ENCODE results near the gene ASTN1. TPM values are rescaled to one million over a fixed set of nuclear protein-coding genes. Genes with fewer than 3 reads are reported as not detected.

ASTN1 gene
- total RNA-seq, 1 donor from 2014 or later = not detected

- Mint-ChIP-seq H3K27me3 (no peaks in the 10 kb centered on the region), H3K4me3 (no peak overlapping the region), H3K27ac (no peak overlapping the region), H3K36me3 (ENCODE audit: low read depth) (no peaks in the 10 kb centered on the region), H3K9me3 (no peaks in the 10 kb centered on the region), H3K4me1 (no peaks in the 10 kb centered on the region)
- no peak for DNase-seq
- intact Hi-C loops (cut with micrococcal nuclease) = no loop called here
Observed at GRCh38 chr1:176852124-176852523, 312.4 kb downstream of the ASTN1 start.

- no peaks in the 10 kb centered on the region for H3K36me3 Mint-ChIP-seq (ENCODE audit: low read depth)
- no peaks in the 10 kb centered on the region for H3K9me3 Mint-ChIP-seq
- DNase-seq = no peak
- no peaks in the 10 kb centered on the region for H3K4me1 Mint-ChIP-seq
- intact Hi-C loops (cut with micrococcal nuclease) = no loop called here
- H3K27ac Mint-ChIP-seq = no peak overlapping the region
- no peak overlapping the region for H3K4me3 Mint-ChIP-seq
- H3K27me3 Mint-ChIP-seq = no peaks in the 10 kb centered on the region
Observed at GRCh38 chr1:176850871-176851270, 313.6 kb downstream of the ASTN1 start.

DNA sequence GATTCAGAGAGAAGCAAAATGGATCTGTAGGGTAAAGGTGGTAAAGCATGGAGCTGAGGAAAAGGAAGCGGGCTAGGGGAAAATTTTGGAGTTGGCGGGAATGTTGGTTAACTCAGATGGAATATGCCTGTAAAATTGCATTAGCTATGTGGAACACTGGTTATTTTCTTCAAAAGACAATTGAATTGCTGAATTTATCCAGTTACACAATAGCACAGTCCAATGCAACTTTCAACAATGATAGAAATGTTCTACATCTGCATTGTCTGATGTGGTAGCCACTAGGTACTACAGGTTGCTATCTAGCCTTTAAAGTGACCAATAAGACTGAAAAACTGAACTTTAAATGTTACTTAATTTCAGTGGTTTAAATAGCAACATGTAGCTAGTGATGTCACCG, 315.2 kb downstream of the ASTN1 start:
- no peak overlapping the region for H3K27ac Mint-ChIP-seq
- intact Hi-C loops (cut with micrococcal nuclease) = no loop called here
- H3K9me3 Mint-ChIP-seq = no peaks in the 10 kb centered on the region
- H3K4me3 Mint-ChIP-seq = no peak overlapping the region
- H3K4me1 Mint-ChIP-seq = no peaks in the 10 kb centered on the region
- no peak for DNase-seq
- no peaks in the 10 kb centered on the region for H3K27me3 Mint-ChIP-seq
- no peaks in the 10 kb centered on the region for H3K36me3 Mint-ChIP-seq (ENCODE audit: low read depth)

- H3K4me3 Mint-ChIP-seq = no peak overlapping the region
- no peak overlapping the region for H3K27ac Mint-ChIP-seq
- H3K36me3 Mint-ChIP-seq (ENCODE audit: low read depth) = no peaks in the 10 kb centered on the region
- H3K9me3 Mint-ChIP-seq = no peaks in the 10 kb centered on the region
- DNase-seq = no peak
- H3K27me3 Mint-ChIP-seq = no peaks in the 10 kb centered on the region
- no peaks in the 10 kb centered on the region for H3K4me1 Mint-ChIP-seq
- intact Hi-C loops (cut with micrococcal nuclease) = no loop called here
Observed at GRCh38 chr1:176847052-176847451, 317.5 kb downstream of the ASTN1 start.

GRCh38 chr1:176843352-176844297, 320.9 kb downstream of the ASTN1 start:
- Mint-ChIP-seq H3K4me1 (no peaks in the 10 kb centered on the region), H3K27ac (no peak overlapping the region), H3K36me3 (ENCODE audit: low read depth) (no peaks in the 10 kb centered on the region), H3K4me3 (no peak overlapping the region), H3K9me3 (no peaks in the 10 kb centered on the region), H3K27me3 (no peaks in the 10 kb centered on the region)
- intact Hi-C loops (cut with micrococcal nuclease) = no loop called here
- no peak for DNase-seq

DNA sequence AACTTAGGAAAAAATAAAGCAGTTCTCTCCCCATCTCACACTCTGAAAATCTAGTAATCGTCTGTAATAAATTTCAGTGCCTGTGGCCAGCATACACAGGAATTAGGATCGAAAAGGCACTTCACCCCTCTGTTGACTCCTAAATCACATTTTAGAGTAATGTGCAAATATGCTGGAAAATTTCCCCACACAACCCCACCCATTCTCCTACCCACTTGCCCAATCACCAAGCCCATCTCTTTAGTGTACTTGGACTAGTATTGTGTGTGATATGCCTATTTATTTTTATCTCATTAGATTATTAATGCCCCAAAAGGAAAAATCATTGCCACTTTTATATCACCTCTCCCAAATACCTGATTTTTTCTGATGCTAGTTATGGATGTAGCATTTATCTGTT, 323.3 kb downstream of the ASTN1 start:
- H3K4me3 Mint-ChIP-seq = no peak overlapping the region
- intact Hi-C loops (cut with micrococcal nuclease) = no loop called here
- DNase-seq = no peak
- H3K36me3 Mint-ChIP-seq (ENCODE audit: low read depth) = no peaks in the 10 kb centered on the region
- H3K27ac Mint-ChIP-seq = no peak overlapping the region
- no peaks in the 10 kb centered on the region for H3K4me1 Mint-ChIP-seq
- H3K27me3 Mint-ChIP-seq = no peaks in the 10 kb centered on the region
- H3K9me3 Mint-ChIP-seq = no peaks in the 10 kb centered on the region

DNA sequence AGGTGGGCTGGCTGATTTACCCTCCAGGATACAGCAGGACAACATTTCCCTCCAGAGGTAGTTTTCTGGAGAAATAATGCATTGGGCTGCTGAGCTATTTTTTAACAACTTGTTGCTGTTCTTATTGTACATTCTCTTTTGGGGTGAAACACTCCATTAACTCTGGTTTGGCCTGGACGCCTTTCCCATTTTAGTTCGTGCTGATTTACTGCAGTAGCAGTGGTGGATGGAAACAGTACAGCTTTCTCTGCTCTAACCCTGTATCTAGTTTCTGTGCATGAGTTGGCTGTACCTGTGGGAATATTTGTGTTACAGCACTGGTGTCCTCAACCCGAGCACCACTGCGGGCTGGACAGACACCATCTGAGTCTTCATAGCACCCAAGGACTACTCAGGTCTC, 325.3 kb downstream of the ASTN1 start:
- Mint-ChIP-seq H3K4me3 (no peak overlapping the region), H3K27ac (no peak overlapping the region), H3K9me3 (no peaks in the 10 kb centered on the region), H3K4me1 (no peaks in the 10 kb centered on the region), H3K36me3 (ENCODE audit: low read depth) (no peaks in the 10 kb centered on the region), H3K27me3 (no peaks in the 10 kb centered on the region)
- DNase-seq = no peak
- intact Hi-C loops (cut with micrococcal nuclease) = no loop called here

DNA sequence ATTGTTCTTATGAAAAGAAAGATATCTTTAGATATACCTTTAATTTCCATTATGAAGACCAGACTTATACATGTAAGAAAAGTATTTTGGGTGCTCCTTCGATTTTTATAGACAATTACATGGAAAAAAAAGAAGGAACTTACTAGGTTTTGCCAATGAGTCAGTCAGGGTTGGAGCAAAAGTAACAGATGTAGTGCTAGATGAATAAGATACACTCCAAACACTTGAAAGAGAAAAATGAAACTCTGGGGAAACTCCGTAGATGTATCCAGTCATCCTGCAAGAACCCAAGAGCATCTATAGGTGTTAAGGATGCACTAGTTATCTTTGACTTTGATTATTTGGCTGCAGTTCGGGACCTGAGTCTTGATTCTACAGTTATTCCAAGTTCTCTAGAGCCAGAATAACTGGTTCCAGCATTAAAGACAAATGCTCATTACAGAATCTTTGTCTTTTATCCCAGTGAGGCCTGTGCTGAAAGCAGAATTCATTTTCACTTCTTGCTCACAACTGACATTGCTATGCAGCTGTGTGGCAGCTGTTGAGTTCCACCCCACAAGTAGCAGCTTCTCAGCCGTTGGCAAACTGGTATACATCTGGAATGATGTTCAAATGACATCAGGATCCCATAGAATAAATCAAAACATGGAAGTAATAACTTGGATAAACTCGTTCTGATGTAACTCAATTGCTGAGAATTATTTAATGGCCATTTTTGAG, 326.1 kb downstream of the ASTN1 start:
- H3K9me3 Mint-ChIP-seq = no peaks in the 10 kb centered on the region
- no peak overlapping the region for H3K4me3 Mint-ChIP-seq
- H3K36me3 Mint-ChIP-seq (ENCODE audit: low read depth) = no peaks in the 10 kb centered on the region
- intact Hi-C loops (cut with micrococcal nuclease) = no loop called here
- no peaks in the 10 kb centered on the region for H3K4me1 Mint-ChIP-seq
- DNase-seq = no peak
- no peaks in the 10 kb centered on the region for H3K27me3 Mint-ChIP-seq
- H3K27ac Mint-ChIP-seq = no peak overlapping the region

- no peak overlapping the region for H3K4me3 Mint-ChIP-seq
- H3K27ac Mint-ChIP-seq = no peak overlapping the region
Observed at GRCh38 chr1:176837708-176838107, 326.8 kb downstream of the ASTN1 start.

DNA sequence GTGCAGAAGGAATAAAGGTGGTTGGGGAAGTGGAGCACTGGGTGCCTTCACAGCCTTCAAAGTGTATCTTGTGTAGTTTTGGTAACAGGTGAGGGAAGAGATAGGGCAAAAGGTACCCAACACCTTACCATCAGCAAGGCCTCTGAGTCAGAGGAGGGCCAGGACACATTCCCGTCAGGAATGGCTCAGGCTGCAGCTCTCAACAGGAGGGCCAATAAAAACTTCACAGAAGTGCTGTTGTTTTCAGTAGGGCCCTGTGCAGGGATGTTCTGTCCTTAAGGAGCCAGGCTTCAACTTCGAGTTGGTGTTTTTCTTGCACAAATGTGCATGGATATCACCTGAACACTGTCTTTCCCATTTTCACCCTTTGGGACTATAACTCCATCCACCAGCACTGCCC, 333.4 kb downstream of the ASTN1 start:
- Mint-ChIP-seq H3K4me1 (no peaks in the 10 kb centered on the region), H3K36me3 (ENCODE audit: low read depth) (no peaks in the 10 kb centered on the region), H3K27me3 (no peaks in the 10 kb centered on the region), H3K27ac (no peak overlapping the region), H3K9me3 (no peaks in the 10 kb centered on the region), H3K4me3 (no peak overlapping the region)
- DNase-seq = no peak
- intact Hi-C loops (cut with micrococcal nuclease) = no loop called here

More at GRCh38 chr1:176837708-176838107, 326.8 kb downstream of the ASTN1 start:
- Mint-ChIP-seq H3K4me1 (no peaks in the 10 kb centered on the region), H3K36me3 (ENCODE audit: low read depth) (no peaks in the 10 kb centered on the region), H3K27me3 (no peaks in the 10 kb centered on the region), H3K9me3 (no peaks in the 10 kb centered on the region)
- DNase-seq = no peak
- intact Hi-C loops (cut with micrococcal nuclease) = no loop called here

- no peaks in the 10 kb centered on the region for H3K9me3 Mint-ChIP-seq
- H3K36me3 Mint-ChIP-seq (ENCODE audit: low read depth) = no peaks in the 10 kb centered on the region
- H3K4me3 Mint-ChIP-seq = no peak overlapping the region
- H3K4me1 Mint-ChIP-seq = no peaks in the 10 kb centered on the region
- no peaks in the 10 kb centered on the region for H3K27me3 Mint-ChIP-seq
- no peak overlapping the region for H3K27ac Mint-ChIP-seq
- no peak for DNase-seq
- intact Hi-C loops (cut with micrococcal nuclease) = no loop called here
Observed at GRCh38 chr1:176829261-176829660, 335.3 kb downstream of the ASTN1 start.

DNA sequence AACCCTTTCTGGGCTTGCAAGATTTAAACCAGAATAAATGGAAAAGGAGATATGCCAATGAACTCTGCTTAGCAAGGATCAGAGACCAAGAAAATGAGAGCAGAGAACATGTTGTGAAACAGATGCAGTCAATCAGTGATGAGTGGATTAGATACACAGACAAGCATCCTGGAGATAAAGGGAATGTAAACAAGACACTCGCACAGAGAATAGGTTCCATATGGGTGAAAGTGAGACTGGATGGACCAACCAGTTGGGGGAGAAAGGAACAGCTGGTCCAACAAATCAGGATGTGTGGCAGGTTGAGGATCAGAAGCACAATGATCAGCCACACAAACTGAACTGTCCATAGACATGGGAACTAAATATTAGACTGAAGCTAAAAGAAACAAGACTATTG, 338.2 kb downstream of the ASTN1 start:
- Mint-ChIP-seq H3K9me3 (no peaks in the 10 kb centered on the region), H3K27me3 (no peaks in the 10 kb centered on the region), H3K36me3 (ENCODE audit: low read depth) (no peaks in the 10 kb centered on the region), H3K4me1 (no peaks in the 10 kb centered on the region), H3K4me3 (no peak overlapping the region), H3K27ac (no peak overlapping the region)
- no peak for DNase-seq
- intact Hi-C loops (cut with micrococcal nuclease) = no loop called here

DNA sequence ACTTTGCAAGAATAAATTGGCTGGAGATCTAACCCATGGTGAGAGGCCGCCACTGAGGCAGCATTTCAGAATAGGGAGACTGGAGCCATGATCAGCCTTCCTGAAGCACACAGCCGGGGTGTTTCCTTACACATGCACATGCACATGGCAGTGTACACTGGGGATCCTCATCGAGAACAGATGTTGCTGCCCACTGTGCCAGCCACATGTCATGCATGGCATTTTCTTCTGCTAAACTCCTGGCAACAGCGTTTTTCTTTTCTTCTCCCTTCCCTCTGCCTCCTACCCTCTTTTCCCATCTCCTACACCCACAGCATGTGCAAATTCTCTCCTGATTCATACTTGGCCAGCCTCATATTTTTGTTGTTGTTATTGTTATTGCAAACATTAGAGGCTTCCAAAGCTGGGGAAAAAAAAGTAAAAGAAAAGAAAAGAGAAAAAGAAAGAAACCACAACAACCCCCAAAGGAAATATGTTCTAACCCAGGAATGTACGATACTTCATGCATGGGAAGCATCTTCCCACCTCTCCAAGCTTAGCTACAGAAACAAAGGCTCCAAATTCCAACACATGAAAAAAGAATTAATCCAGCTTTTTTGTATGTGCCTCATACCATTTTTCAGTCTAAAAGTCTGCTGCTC, 344.0 kb downstream of the ASTN1 start:
- H3K36me3 Mint-ChIP-seq (ENCODE audit: low read depth) = no peaks in the 10 kb centered on the region
- no peak overlapping the region for H3K4me3 Mint-ChIP-seq
- no peak overlapping the region for H3K27ac Mint-ChIP-seq
- no peaks in the 10 kb centered on the region for H3K9me3 Mint-ChIP-seq
- no peaks in the 10 kb centered on the region for H3K27me3 Mint-ChIP-seq
- no peaks in the 10 kb centered on the region for H3K4me1 Mint-ChIP-seq
- intact Hi-C loops (cut with micrococcal nuclease) = no loop called here
- no peak for DNase-seq

DNA sequence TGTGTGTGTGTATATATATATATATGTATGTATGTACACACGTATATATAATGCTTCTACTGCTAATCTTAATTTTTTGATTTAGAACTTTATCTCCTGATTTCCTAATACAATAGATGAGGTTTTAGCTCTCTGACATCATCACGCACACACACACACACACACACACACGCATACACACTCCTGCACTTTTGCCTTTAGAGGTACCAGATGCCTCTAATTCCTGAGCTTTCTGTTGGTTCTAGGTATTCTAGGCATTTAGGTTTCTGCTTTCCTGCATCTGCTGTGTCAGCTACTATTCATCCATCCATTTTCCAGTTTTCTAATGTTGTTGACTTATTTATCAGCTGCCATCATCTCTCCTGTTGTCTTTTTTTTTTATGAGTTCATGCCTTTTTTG, 348.3 kb downstream of the ASTN1 start:
- intact Hi-C loops (cut with micrococcal nuclease) = no loop called here

More for the DNA sequence above, 348.3 kb downstream of the ASTN1 start:
- DNase-seq = no peak
- no peak overlapping the region for H3K27ac Mint-ChIP-seq
- no peaks in the 10 kb centered on the region for H3K36me3 Mint-ChIP-seq (ENCODE audit: low read depth)
- H3K9me3 Mint-ChIP-seq = no peaks in the 10 kb centered on the region
- H3K4me3 Mint-ChIP-seq = no peak overlapping the region
- H3K27me3 Mint-ChIP-seq = no peaks in the 10 kb centered on the region
- no peaks in the 10 kb centered on the region for H3K4me1 Mint-ChIP-seq

Data from activated CD4-positive, alpha-beta T cell treated with anti-CD3 and anti-CD28 coated beads, Interleukin-2, amount 10 ng/mL, durations not matched to agents 24 days and 14 days (primary cell).